Raji (cell line): ENCODE measurements around the gene PTGIS.

Experiments used
- POLR2A ChIP-seq: IDR thresholded peaks from 2 replicates; pipeline ENCODE4 v1.6.1; 2011; ENCODE audit warnings: low read depth, low read length, control low read depth; ENCODE audit not compliant: insufficient read depth

Gene PTGIS

DNA sequence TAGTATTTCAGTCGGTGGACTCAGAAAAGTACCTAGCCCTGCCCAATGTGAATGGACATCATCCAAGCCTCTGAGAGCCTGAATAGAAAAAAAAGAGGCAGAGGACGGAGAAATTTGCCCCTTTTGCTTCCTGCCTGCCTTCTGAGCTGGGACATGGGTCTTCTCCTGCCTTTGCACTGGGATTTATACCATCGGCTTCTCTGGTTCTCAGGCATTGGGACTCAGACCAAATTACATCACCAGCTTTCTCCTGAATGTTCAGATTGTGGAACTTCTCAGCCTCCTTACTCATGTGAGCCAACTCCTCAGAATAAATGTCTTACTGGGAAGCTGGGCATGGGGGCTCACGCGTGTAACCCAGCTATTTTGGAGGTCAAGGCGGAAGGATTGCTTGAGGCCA lies 105.3 kb downstream of the PTGIS start:
- TF ChIP-seq POLR2A = no peak

DNA sequence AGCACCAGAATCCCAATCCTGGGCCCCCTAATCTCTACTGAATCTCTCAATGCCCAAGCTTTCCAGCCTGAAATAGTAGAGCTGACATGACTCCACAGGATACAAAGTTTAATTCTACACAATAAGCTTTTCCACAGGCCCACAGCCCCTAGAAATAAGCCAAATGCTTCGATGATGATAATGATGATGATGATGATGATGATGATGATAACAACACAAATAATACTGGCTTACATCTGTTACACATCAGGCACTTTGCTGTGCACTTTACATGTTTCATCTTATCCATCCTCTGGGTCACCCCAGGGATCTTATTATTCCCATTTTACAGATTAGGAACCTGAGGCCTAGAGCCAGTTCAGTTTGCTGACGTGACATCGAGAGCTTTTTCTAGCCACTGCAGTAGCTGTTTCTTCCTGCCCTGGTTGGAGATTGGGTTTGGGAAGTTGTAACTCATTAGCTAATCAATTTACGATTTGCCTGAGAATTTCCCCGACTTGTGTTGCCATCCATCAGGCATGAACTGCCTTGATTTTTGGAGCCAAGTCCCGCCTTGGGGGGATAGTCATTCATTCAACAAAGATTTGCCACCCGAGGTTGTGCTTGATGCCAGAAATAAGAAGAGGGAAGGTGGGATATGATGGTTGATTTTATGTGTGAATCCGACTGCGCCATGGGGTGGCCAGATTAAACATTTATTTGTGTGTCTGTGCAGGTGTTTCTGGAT lies 105.9 kb downstream of the PTGIS start:
- no peak for TF ChIP-seq POLR2A

DNA sequence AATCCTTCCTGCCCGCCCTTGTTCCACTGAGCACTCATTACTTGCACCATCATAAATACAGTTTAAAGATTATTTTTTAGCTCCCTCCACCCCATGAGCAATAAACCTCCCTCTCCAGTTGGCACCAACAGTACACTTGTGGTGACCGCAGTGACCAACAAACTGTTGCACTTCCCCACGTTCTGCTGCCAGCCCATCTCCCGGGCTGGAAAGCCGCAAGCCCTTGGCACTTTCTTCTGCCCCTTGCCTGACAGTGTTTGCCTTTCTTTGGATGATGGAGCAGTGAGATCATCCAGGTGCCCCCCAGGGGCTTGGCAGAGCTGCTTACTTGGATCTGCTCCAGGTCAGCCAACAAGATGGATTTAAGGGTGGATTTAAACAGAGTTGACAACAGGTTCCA lies 107.0 kb downstream of the PTGIS start:
- no peak for TF ChIP-seq POLR2A

DNA sequence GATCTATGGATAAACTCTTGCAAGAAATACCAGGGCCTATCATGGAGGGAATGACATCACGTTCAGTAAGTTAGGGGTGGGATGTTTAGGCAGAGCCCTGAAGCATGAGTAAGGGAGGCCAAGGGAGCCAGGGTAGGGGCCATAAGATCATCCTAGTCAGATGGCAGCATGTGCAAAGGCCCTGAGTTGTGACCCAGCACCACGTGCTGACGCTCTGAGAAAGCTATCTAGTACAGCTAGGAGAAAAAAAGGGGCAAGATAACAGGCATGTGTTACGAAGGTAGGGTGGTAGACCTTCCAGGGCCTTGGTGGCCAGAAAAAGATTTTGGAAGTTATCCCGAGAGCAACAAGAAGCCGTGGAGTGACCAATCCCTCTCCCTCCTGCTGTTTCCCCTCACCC lies 107.8 kb downstream of the PTGIS start:
- TF ChIP-seq POLR2A = no peak

DNA sequence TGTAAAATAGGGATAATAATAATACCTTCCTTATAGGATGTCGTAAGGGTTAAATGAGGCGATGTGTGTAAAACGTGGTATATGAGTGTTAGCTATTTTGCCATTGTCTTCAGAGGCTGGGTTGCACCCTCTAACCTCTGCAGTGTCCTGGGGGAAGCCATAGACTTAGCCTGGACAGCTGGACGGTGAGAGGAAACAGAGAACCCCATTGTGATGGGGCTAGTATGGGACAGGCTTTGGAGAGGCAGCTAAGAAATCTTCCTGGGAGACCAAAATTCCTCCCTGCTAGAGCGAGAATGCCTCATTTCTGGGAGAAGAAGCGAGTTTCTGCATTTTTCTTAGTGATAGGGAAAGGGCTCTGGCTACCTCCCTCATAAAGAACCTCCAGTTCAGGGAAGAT lies 108.3 kb downstream of the PTGIS start:
- TF ChIP-seq POLR2A = no peak

DNA sequence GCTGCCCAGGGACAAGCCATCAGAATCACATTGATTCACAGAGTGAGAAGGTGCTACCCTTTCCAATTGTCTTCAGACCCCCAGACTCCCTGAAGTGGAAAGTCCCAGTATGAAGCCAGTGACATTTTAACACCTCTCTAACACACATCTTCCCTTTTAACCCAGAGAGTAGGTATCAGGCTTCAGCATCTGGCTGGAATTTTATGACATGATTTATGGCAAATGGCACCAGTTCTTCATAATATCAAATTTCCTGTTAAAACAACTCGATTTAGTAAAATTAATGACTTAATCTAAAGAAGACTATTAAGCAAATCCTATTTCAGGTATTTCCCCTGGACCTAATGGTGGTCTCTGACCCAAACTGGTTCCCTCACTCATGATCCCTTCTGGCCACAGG lies 110.5 kb downstream of the PTGIS start:
- TF ChIP-seq POLR2A = no peak

DNA sequence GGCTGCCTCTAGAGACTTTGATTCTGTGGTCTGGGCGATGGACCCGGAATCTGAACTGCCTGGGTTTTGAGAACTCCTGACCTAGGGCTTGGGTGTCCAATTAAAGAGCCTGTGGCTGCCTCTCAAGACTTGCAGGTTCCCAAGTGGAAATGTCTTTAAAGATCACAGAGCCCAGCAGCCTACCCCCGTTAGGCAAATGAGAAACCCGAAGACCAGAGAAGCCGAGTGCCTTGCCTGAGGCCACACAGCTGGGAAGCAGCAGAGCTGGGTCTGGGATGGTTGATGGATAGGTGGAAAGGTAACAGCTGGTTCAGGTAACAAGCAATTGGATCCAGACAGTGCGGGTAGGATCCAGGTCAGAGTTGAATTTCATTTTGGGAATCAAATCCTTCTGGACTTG lies 111.3 kb downstream of the PTGIS start:
- TF ChIP-seq POLR2A = no peak

DNA sequence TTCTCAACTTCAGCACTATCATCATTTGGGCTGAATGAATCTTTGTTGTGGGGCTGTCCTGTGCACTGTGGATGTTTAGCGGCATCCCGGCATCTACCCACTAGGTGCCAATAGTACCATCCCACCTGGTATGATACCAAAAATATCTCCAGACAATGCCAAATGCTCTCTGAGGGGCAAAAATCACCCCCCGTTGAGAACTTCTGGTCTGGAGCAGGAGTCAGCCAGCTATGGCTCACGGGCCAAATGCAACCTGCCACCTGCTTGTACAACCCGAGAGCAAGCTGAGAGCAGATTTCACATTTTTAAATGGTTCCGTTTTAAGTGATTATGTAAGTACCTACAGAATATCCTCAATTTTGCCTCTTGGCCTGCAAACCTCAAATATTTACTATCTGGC lies 112.2 kb downstream of the PTGIS start:
- TF ChIP-seq POLR2A = no peak
